Measurements from ENCODE around the gene ZC3H18. TPM values are rescaled to one million over a fixed set of nuclear protein-coding genes. Genes with fewer than 3 reads are reported as not detected.
A peak's percentile ranks its signal among the peaks of the same experiment; 100 is the strongest.

Gene ZC3H18
- total and polyA plus RNA-seq, 10 of the 15 experiments (the other 5 are each of a cell fraction or from before 2014, with no cell fraction given) = 1.0 to 58.3 (median 22.4) TPM

DNA sequence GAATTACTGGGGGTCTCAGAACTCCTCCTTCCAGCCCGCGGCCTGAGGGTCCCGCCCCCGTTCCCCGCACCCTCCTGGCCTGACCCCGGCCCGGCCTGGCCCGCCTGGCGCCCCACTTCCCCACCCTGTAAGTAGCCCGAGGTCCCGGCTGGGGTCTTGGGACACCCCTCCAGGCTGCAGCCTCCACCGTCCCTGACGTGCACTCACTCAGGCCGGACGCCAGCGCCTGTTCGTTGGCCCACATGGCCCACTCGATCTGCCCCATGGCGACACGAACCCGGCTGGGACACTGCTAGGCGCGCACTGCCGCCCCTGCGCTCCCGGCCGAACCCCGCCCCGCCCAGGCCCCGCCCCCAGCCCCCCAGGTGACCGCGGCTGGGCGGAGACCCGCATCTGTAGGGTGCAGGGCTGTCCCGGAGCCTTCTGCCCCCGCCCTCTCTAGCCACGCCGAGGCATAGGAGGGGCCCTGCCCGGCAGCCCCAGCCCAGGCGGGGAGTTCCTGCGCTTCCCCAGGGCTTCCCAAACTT is 80.6 kb downstream of the ZC3H18 start, which contains the start of gene CYBA (continued):
- TF ChIP-seq, protein P1, sequence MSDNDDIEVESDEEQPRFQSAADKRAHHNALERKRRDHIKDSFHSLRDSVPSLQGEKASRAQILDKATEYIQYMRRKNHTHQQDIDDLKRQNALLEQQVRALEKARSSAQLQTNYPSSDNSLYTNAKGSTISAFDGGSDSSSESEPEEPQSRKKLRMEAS (IDR thresholded peaks at IDR 0.05; ENCODE audit: low read depth, low read length) = peak; percentile 55; the same call in 1 of the 2 replicates
- peak; percentile 15 for TF ChIP-seq RELA (IDR thresholded peaks at IDR 0.05; ENCODE audit: borderline replicate concordance, partially characterized antibody)
- TF ChIP-seq, protein P2, sequence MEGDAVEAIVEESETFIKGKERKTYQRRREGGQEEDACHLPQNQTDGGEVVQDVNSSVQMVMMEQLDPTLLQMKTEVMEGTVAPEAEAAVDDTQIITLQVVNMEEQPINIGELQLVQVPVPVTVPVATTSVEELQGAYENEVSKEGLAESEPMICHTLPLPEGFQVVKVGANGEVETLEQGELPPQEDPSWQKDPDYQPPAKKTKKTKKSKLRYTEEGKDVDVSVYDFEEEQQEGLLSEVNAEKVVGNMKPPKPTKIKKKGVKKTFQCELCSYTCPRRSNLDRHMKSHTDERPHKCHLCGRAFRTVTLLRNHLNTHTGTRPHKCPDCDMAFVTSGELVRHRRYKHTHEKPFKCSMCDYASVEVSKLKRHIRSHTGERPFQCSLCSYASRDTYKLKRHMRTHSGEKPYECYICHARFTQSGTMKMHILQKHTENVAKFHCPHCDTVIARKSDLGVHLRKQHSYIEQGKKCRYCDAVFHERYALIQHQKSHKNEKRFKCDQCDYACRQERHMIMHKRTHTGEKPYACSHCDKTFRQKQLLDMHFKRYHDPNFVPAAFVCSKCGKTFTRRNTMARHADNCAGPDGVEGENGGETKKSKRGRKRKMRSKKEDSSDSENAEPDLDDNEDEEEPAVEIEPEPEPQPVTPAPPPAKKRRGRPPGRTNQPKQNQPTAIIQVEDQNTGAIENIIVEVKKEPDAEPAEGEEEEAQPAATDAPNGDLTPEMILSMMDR (IDR thresholded peaks at IDR 0.05 in 2 of 3, conservative IDR thresholded peaks at IDR 0.05 in 1 of 3; ENCODE audit: control insufficient read depth in 2 of 3, extremely low read depth in 1 of 3, insufficient read depth in 1 of 3, low read depth in 3 of 3, low read length in 3 of 3) = no peak
- no peak for TF ChIP-seq ESRRA (IDR thresholded peaks at IDR 0.05; ENCODE audit: low read length)
- TF ChIP-seq, protein P3, sequence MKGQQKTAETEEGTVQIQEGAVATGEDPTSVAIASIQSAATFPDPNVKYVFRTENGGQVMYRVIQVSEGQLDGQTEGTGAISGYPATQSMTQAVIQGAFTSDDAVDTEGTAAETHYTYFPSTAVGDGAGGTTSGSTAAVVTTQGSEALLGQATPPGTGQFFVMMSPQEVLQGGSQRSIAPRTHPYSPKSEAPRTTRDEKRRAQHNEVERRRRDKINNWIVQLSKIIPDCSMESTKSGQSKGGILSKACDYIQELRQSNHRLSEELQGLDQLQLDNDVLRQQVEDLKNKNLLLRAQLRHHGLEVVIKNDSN (IDR thresholded peaks at IDR 0.05; ENCODE audit: borderline replicate concordance, extremely low read length, insufficient read depth, low read depth, low read length) = peak; percentile 47
- TF ChIP-seq POLR2AphosphoS5 (IDR thresholded peaks at IDR 0.05; ENCODE audit: low read length) = peak; percentile 93
- peak; percentile 90 for TF ChIP-seq TAF1 (IDR thresholded peaks at IDR 0.05; ENCODE audit: borderline replicate concordance, low read depth, low read length)
- TF ChIP-seq SRF (IDR thresholded peaks at IDR 0.05; ENCODE audit: low read depth in 2 of 2, low read length in 2 of 2) = no peak
- TF ChIP-seq ASH2L (IDR thresholded peaks at IDR 0.05; ENCODE audit: borderline replicate concordance, low read depth) = no peak
- TF ChIP-seq LARP7 (IDR thresholded peaks at IDR 0.05) = peak; percentile 6; the same call in 1 of the 2 replicates
- TF ChIP-seq CREB1 (IDR thresholded peaks at IDR 0.05; ENCODE audit: low read depth) = no peak
- no peak for TF ChIP-seq KAT2A (conservative IDR thresholded peaks at IDR 0.05; ENCODE audit: control insufficient read depth, low read depth, low read length)
- peak; percentile 89 for TF ChIP-seq SMAD5 (IDR thresholded peaks at IDR 0.05; ENCODE audit: low read depth)
- TF ChIP-seq ATF7 (IDR thresholded peaks at IDR 0.05; ENCODE audit: low read depth) = no peak
- TF ChIP-seq, protein P4, sequence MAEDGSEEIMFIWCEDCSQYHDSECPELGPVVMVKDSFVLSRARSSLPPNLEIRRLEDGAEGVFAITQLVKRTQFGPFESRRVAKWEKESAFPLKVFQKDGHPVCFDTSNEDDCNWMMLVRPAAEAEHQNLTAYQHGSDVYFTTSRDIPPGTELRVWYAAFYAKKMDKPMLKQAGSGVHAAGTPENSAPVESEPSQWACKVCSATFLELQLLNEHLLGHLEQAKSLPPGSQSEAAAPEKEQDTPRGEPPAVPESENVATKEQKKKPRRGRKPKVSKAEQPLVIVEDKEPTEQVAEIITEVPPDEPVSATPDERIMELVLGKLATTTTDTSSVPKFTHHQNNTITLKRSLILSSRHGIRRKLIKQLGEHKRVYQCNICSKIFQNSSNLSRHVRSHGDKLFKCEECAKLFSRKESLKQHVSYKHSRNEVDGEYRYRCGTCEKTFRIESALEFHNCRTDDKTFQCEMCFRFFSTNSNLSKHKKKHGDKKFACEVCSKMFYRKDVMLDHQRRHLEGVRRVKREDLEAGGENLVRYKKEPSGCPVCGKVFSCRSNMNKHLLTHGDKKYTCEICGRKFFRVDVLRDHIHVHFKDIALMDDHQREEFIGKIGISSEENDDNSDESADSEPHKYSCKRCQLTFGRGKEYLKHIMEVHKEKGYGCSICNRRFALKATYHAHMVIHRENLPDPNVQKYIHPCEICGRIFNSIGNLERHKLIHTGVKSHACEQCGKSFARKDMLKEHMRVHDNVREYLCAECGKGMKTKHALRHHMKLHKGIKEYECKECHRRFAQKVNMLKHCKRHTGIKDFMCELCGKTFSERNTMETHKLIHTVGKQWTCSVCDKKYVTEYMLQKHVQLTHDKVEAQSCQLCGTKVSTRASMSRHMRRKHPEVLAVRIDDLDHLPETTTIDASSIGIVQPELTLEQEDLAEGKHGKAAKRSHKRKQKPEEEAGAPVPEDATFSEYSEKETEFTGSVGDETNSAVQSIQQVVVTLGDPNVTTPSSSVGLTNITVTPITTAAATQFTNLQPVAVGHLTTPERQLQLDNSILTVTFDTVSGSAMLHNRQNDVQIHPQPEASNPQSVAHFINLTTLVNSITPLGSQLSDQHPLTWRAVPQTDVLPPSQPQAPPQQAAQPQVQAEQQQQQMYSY (CRISPR knock-in tag; IDR thresholded peaks at IDR 0.05) = no peak
- TF ChIP-seq PML (IDR thresholded peaks at IDR 0.05; ENCODE audit: low read length) = peak; percentile 77
- TF ChIP-seq GATAD2B (conservative IDR thresholded peaks at IDR 0.05; ENCODE audit: low read depth) = no peak
- peak; percentile 68 for TF ChIP-seq BACH1 (IDR thresholded peaks at IDR 0.05; ENCODE audit: borderline replicate concordance)
- TF ChIP-seq, protein P5, sequence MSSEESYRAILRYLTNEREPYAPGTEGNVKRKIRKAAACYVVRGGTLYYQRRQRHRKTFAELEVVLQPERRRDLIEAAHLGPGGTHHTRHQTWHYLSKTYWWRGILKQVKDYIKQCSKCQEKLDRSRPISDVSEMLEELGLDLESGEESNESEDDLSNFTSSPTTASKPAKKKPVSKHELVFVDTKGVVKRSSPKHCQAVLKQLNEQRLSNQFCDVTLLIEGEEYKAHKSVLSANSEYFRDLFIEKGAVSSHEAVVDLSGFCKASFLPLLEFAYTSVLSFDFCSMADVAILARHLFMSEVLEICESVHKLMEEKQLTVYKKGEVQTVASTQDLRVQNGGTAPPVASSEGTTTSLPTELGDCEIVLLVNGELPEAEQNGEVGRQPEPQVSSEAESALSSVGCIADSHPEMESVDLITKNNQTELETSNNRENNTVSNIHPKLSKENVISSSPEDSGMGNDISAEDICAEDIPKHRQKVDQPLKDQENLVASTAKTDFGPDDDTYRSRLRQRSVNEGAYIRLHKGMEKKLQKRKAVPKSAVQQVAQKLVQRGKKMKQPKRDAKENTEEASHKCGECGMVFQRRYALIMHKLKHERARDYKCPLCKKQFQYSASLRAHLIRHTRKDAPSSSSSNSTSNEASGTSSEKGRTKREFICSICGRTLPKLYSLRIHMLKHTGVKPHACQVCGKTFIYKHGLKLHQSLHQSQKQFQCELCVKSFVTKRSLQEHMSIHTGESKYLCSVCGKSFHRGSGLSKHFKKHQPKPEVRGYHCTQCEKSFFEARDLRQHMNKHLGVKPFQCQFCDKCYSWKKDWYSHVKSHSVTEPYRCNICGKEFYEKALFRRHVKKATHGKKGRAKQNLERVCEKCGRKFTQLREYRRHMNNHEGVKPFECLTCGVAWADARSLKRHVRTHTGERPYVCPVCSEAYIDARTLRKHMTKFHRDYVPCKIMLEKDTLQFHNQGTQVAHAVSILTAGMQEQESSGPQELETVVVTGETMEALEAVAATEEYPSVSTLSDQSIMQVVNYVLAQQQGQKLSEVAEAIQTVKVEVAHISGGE (CRISPR knock-in tag; IDR thresholded peaks at IDR 0.05) = no peak

Data from GM12878 (cell line).